Esophagus squamous epithelium (tissue), 5 donors: Measurements from ENCODE around the gene HAUS7. TPM values are rescaled to one million over a fixed set of nuclear protein-coding genes. Genes with fewer than 3 reads are reported as not detected.

Experiments used
- DNase-seq: peaks from one replicate; lab custom pipeline; 2025; lab: John Stamatoyannopoulos, UW
- H3K27ac ChIP-seq, 4 donors: fragments of 200-600 bp; sonication (generic); one replicate each; pipeline ENCODE4 v1.5.1; 2016 to 2019; ENCODE audit warnings: mild to moderate bottlenecking in 1 of 4
- H3K27me3 ChIP-seq, 4 donors: fragments of 200-600 bp; sonication (generic); 1 replicate in 3 of 4; 2 replicates in 1 of 4; pipeline versions ENCODE4 v1.5.1 to v1.6.0; 2017 to 2021; ENCODE audit warnings: antibody characterized with exemption in 1 of 4
- H3K36me3 ChIP-seq, 3 donors: fragments of 200-600 bp; sonication (generic); one replicate each; pipeline ENCODE4 v1.5.1; 2016 to 2019
- H3K4me1 ChIP-seq, 3 donors: fragments of 200-600 bp; sonication (generic); one replicate each; pipeline ENCODE4 v1.5.1; 2017 to 2019
- H3K4me3 ChIP-seq, 4 donors: fragments of 200-600 bp; sonication (generic); 1 replicate in 3 of 4; 2 replicates in 1 of 4; pipeline ENCODE4 v1.5.1; 2016 to 2019; ENCODE audit warnings: mild to moderate bottlenecking in 2 of 4, moderate library complexity in 1 of 4
- H3K9me3 ChIP-seq, 3 donors: fragments of 200-600 bp; sonication (generic); one replicate each; pipeline ENCODE4 v1.5.1; 2016 to 2019
- CTCF ChIP-seq, 6 experiments: fragments of 450-650 bp in 4 of 6; fragments of 200-600 bp in 2 of 6; sonication (generic) in 2 of 6; IDR thresholded peaks; one replicate each; pipeline ENCODE4 v1.5.1; 2016 to 2019; ENCODE audit warnings: antibody characterized with exemption in 6 of 6, mild to moderate bottlenecking in 4 of 6, moderate library complexity in 4 of 6
- POLR2A ChIP-seq, 4 donors: fragments of 450-650 bp; IDR thresholded peaks; one replicate each; pipeline ENCODE4 v1.6.1; 2017; ENCODE audit warnings: antibody characterized with exemption in 4 of 4, mild to moderate bottlenecking in 4 of 4, moderate library complexity in 3 of 4
- WGBS, 2 donors: methylation state at CpG; one replicate each; pipeline ENCODE4 v1.1.5; 2018; 5-methylcytosine and 5-hydroxymethylcytosine counted together
- intact Hi-C: fragments of 100-400 bp; cut with DNase I; formaldehyde crosslinking; loops from one replicate; pipeline ENCODE4 v1.15.0; 2022
- total RNA-seq, 4 donors: library from RNA; depleted of rRNA; stranded (reverse); fragments of >200 nt; gene quantifications; one replicate each; pipeline ENCODE4 v1.1.0, GENCODE V29; 2016
- donor health status: DM: yes; HTN: yes; CAD: no.

HAUS7 gene
- total RNA-seq, 4 donors from 2014 or later: 8.8 to 21.0 (median 12.1) TPM

- Histone ChIP-seq H3K9me3 (no peaks in the 10 kb centered on the region), H3K27ac (no peak overlapping the region), H3K4me1 (peaks cover 0 to 14% (median 0%) of the 10 kb centered on the region in 3 donors), H3K4me3 (no peak overlapping the region), H3K36me3 (peaks cover 0 to 5% (median 0%) of the 10 kb centered on the region in 3 donors), H3K27me3 (peaks cover 0 to 9% (median 0%) of the 10 kb centered on the region in 4 donors)
- no peak for DNase-seq
- TF ChIP-seq POLR2A (IDR thresholded peaks at IDR 0.05): no peak
- TF ChIP-seq CTCF (IDR thresholded peaks at IDR 0.05): no peak
- intact Hi-C loops: no loop called here
- 80 to 100% methylated on average over 1 to 9 of the region's 25 CpGs for WGBS, 2 donors
These were observed 26.7 kb downstream of the HAUS7 start for GRCh38 chrX:153443476-153444332.

DNA sequence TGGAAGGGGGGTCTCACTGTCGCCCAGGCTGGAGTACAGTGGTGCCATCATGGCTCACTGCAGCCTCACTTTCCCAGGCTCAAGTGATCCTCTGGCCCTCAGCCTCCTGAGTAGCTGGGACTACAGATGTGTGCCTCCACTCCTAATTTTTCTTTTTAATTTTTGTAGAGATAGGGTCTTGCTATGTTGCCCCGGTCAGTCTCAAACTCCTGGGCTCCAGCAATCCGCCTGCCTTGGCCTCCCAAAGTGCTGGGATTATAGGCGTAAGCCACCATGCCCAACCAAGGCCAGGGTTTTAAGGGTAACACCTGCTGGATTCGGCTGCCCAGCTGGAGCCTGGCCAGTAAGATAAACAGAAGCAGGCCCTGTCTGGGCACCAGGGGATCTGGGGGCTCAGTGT, 27.9 kb downstream of the HAUS7 start:
- Histone ChIP-seq H3K4me3 (no peak overlapping the region), H3K4me1 (peaks cover 0 to 14% (median 0%) of the 10 kb centered on the region in 3 donors), H3K9me3 (no peaks in the 10 kb centered on the region), H3K36me3 (peaks cover 0 to 3% (median 0%) of the 10 kb centered on the region in 3 donors), H3K27ac (no peak overlapping the region), H3K27me3 (peaks cover 0 to 9% (median 0%) of the 10 kb centered on the region in 4 donors)
- no peak for DNase-seq
- TF ChIP-seq POLR2A (IDR thresholded peaks at IDR 0.05) (no peak), CTCF (IDR thresholded peaks at IDR 0.05) (no peak)
- WGBS, 2 donors: 78% methylated on average over 5 of the region's 5 CpGs; no CpG with 5 or more reads in 1 of the 2 donors
- intact Hi-C loops: no loop called here

GRCh38 chrX:153441981-153442380, 28.4 kb downstream of the HAUS7 start:
- H3K36me3 ChIP-seq: no peaks in the 10 kb centered on the region
- WGBS, 2 donors: 0 to 51% methylated on average over 1 to 2 of the region's 9 CpGs
- TF ChIP-seq CTCF (IDR thresholded peaks at IDR 0.05) (no peak), POLR2A (IDR thresholded peaks at IDR 0.05) (no peak)
- H3K9me3 ChIP-seq: no peaks in the 10 kb centered on the region
- H3K27ac ChIP-seq: no peak overlapping the region
- no peak overlapping the region for H3K4me3 ChIP-seq
- peaks cover 0 to 9% (median 0%) of the 10 kb centered on the region in 4 donors for H3K27me3 ChIP-seq
- DNase-seq: no peak
- peaks cover 0 to 14% (median 0%) of the 10 kb centered on the region in 3 donors for H3K4me1 ChIP-seq
- intact Hi-C loops: no loop called here

- Histone ChIP-seq H3K27ac (no peak overlapping the region), H3K27me3 (peaks cover 0 to 9% (median 0%) of the 10 kb centered on the region in 4 donors), H3K36me3 (no peaks in the 10 kb centered on the region), H3K4me1 (peaks cover 0 to 14% (median 0%) of the 10 kb centered on the region in 3 donors), H3K9me3 (no peaks in the 10 kb centered on the region), H3K4me3 (no peak overlapping the region)
- no peak for TF ChIP-seq POLR2A (IDR thresholded peaks at IDR 0.05)
- no peak for TF ChIP-seq CTCF (IDR thresholded peaks at IDR 0.05)
- WGBS, 2 donors: 36 to 62% methylated on average over 7 of the region's 7 CpGs
- DNase-seq: no peak
- intact Hi-C loops: no loop called here
These were observed 29.1 kb downstream of the HAUS7 start for GRCh38 chrX:153441296-153441695.

DNA sequence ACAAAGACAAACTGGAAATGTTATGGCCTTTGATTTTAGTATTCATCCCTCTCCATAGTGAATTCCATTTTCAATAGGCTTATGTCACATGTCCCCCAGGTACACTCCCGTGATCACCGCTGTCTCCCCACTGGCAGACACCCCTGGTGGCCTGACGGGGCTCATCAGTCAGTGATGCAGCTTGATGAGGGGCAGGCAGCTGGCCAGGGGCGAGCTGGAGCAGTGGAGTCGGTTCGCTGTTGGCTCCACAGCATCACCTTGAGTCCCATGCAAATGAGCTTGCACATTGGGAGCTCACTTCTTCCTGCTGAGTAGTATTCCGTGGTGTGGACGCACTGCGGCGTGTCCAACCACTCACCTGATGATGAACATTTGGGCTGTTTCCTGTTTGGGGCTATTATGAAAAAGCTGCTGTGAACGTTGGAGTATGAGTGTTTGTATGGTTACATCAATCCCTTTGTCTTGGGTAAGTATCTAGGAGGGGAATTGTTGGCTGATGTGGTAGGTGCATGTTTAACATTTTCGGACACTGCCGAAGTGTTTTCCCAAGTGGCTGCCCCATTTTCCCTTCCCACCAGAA, 29.7 kb downstream of the HAUS7 start:
- Histone ChIP-seq H3K36me3 (no peaks in the 10 kb centered on the region), H3K4me3 (no peak overlapping the region), H3K27ac (no peak overlapping the region), H3K27me3 (peaks cover 0 to 9% (median 0%) of the 10 kb centered on the region in 4 donors), H3K9me3 (no peaks in the 10 kb centered on the region), H3K4me1 (peaks cover 0 to 14% (median 0%) of the 10 kb centered on the region in 3 donors)
- intact Hi-C loops: no loop called here
- WGBS, 2 donors: 33 to 51% methylated on average over 3 to 6 of the region's 13 CpGs
- TF ChIP-seq POLR2A (IDR thresholded peaks at IDR 0.05): no peak
- no peak for TF ChIP-seq CTCF (IDR thresholded peaks at IDR 0.05)
- no peak for DNase-seq
